Esophagus muscularis mucosa (tissue), 4 donors: ENCODE measurements around the gene FAM20A. TPM values are rescaled to one million over a fixed set of nuclear protein-coding genes. Genes with fewer than 3 reads are reported as not detected.
A peak's percentile ranks its signal among the peaks of the same experiment; 100 is the strongest.

Source experiments
- DNase-seq: peaks from one replicate; pipeline ENCODE4 v3.0.0-alpha.2; 2017; ENCODE audit errors: extremely low spot score
- H3K27ac ChIP-seq, 4 donors: fragments of 200-600 bp; sonication (generic); replicated peaks in 1 of 4; 1 replicate in 3 of 4; 2 replicates in 1 of 4; pipeline ENCODE4 v1.5.1; 2016 to 2019; ENCODE audit warnings: mild to moderate bottlenecking in 1 of 4
- H3K27me3 ChIP-seq, 4 donors: fragments of 200-600 bp; sonication (generic); one replicate each; pipeline versions ENCODE4 v1.5.1 to v1.6.0; 2016 to 2019
- H3K36me3 ChIP-seq, 4 donors: fragments of 200-600 bp; sonication (generic); one replicate each; pipeline ENCODE4 v1.5.1; 2016 to 2019
- H3K4me1 ChIP-seq, 4 donors: fragments of 200-600 bp; sonication (generic); one replicate each; pipeline ENCODE4 v1.5.1; 2016 to 2019
- H3K4me3 ChIP-seq, 4 donors: fragments of 200-600 bp; sonication (generic); 1 replicate in 2 of 4; 2 replicates in 2 of 4; pipeline ENCODE4 v1.5.1; 2016 to 2019; ENCODE audit warnings: mild to moderate bottlenecking in 4 of 4, moderate library complexity in 1 of 4
- H3K9me3 ChIP-seq, 4 donors: fragments of 200-600 bp; sonication (generic); 1 replicate in 3 of 4; 2 replicates in 1 of 4; pipeline ENCODE4 v1.5.1; 2016 to 2019
- CTCF ChIP-seq, 3 experiments: fragments of 200-600 bp in 2 of 3; fragments of 450-650 bp in 1 of 3; sonication (generic) in 2 of 3; IDR thresholded peaks; one replicate each; pipeline ENCODE4 v1.5.1; 2017 to 2019; ENCODE audit warnings: antibody characterized with exemption in 3 of 3, mild to moderate bottlenecking in 2 of 3, moderate library complexity in 1 of 3
- EP300 ChIP-seq: sonication (generic); formaldehyde crosslinking; IDR thresholded peaks from one replicate; pipeline ENCODE4 v1.6.1; 2017; ENCODE audit warnings: antibody characterized with exemption
- POLR2A ChIP-seq: fragments of 450-650 bp; IDR thresholded peaks from one replicate; pipeline ENCODE4 v1.6.1; 2017; ENCODE audit warnings: antibody characterized with exemption, moderate library complexity, mild to moderate bottlenecking, low read depth
- POLR2AphosphoS5 ChIP-seq, 2 donors: sonication (generic); formaldehyde crosslinking; IDR thresholded peaks; one replicate each; pipeline ENCODE4 v1.6.1; 2017; ENCODE audit warnings: antibody characterized with exemption in 2 of 2
- WGBS: methylation state at CpG from one replicate; pipeline ENCODE4 v1.1.5; 2018; 5-methylcytosine and 5-hydroxymethylcytosine counted together
- intact Hi-C: fragments of 100-400 bp; cut with DNase I; formaldehyde crosslinking; loops from one replicate; pipeline ENCODE4 v1.15.1; 2023
- total RNA-seq, 4 donors: library from RNA; depleted of rRNA; stranded (reverse); fragments of >200 nt; gene quantifications; one replicate each; pipeline versions ENCODE4 v1.1.0 to v1.2.1, GENCODE V29; 2016

Gene FAM20A
- total RNA-seq, 4 donors from 2014 or later: 1.7 to 21.2 (median 3.2) TPM

DNA sequence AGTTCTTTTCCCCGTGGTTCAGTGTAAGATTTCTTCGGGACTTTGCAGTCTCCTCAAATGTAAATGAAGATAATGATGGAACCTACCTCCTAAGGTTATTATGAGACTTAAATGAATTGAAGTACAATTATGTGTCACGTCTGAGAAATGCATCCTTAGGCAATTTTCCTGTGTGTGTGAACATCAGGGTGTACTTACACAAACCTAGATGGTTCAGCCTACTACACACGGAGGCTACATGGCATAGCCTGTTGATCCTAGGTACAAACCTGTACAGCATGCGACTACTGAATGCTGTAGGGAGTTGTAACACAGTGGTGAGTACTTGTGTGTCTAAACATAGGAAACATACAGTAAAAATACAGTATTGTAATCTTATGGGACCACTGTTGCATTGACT is 1.1 kb upstream of the FAM20A start:
- TF ChIP-seq POLR2AphosphoS5 (IDR thresholded peaks at IDR 0.05) (no peak), POLR2A (no peak), EP300 (no peak), CTCF (IDR thresholded peaks at IDR 0.05) (no peak)
- DNase-seq: peak; percentile 37
- Histone ChIP-seq H3K27ac (peak overlapping the region in 3 of 4 donors; percentile 49 to 68 (median 64)), H3K27me3 (peaks cover 5 to 39% (median 11%) of the 10 kb centered on the region in 4 donors), H3K36me3 (no peaks in the 10 kb centered on the region), H3K4me3 (no peak overlapping the region), H3K9me3 (peaks cover 0 to 8% (median 2%) of the 10 kb centered on the region in 4 donors), H3K4me1 (peaks cover 8 to 27% (median 21%) of the 10 kb centered on the region in 4 donors)
- 68% methylated on average over 5 of the region's 5 CpGs for WGBS
- intact Hi-C loops: no loop called here

DNA sequence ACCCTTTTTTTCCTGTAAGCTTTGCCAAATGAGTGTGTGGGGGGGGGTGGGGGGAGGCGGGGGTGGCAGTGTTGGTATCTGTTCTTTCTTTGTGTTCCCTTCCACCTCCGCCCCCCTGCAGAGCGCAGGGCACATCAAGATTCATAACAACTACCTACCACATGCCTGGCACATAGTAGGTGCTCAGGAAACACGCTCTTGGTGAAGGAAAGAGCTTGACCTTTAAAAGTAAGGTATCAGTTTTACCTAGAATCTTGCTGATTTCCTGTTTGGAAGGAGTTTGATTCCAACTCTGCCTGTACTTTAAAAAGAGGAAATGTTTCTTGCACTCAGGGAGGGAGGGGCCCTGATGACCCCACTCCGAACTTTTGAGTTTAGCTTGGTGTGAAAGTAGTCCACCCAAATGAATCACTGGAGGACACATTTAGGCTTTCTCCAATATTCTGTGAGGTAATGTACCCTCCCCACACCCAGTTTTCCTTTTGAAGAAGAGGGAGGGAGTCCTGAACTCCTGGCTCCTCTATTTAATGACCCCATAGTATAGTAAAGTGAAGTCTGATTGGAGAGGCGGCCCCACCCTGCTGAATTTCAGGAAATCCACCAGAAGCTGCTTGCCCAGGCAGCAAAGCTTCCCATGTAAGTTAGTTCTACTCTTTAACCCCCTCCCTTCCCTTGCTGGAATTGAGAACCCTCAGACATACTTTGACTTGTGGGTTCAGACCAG is 560 bp upstream of the FAM20A start:
- intact Hi-C loops: no loop called here
- Histone ChIP-seq H3K27me3 (peaks cover 5 to 39% (median 11%) of the 10 kb centered on the region in 4 donors), H3K27ac (peak overlapping the region; percentile 67 to 76 (median 70)), H3K36me3 (no peaks in the 10 kb centered on the region), H3K4me1 (peaks cover 8 to 27% (median 21%) of the 10 kb centered on the region in 4 donors), H3K4me3 (peak overlapping the region; percentile 57 to 62 (median 59)), H3K9me3 (peaks cover 0 to 2% (median 0%) of the 10 kb centered on the region in 4 donors)
- 47% methylated on average over 6 of the region's 6 CpGs for WGBS
- TF ChIP-seq CTCF (IDR thresholded peaks at IDR 0.05): no peak
- TF ChIP-seq POLR2A: no peak
- TF ChIP-seq EP300: no peak
- DNase-seq: peak; percentile 91

DNA sequence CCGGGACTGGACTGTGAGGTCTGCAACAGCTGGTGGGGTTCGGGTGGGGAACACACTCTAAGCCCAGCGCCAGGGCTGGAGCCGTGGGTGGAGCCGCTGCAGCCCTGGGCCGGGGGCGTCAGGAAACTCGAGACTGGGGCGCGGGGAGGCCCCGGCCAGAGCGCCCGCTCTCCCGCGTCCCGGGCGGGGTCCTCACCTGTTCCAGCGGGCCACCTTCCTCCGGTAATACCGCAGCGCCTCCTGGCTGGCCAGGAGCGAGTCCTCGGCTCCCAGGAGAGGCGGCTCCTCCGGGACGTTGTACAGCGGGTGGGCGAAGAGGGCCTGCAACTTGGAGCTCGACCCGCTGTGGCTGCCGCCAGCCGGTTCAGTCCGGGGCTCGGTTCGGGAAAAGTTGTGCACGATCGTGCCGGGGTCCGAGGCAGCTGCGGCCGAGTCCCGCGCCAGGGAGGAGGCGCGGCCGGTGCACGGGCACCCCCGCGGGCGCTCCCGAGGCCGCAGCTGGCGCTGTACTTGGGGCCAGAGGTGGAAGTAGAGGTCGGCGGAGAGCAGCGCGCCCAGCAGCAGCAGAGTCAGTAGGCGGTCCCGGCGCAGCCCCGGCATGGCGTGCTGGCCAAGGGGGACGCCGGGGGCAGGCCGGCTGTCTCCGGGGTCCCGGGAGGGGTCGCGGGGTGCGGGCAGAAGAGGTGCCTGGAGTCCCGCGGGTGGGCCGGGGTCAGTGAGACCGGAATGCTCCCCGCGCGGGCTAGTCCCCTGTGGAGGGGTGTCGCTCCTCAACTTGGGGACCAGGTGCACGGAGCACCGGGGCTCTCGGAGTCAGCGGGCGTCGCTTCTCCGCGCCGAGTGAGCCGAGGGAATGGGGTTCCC is 868 bp downstream of the FAM20A start:
- H3K9me3 ChIP-seq: no peaks in the 10 kb centered on the region
- DNase-seq: peak; percentile 88
- peak overlapping the region; percentile 57 to 62 (median 59) for H3K4me3 ChIP-seq
- peaks cover 5 to 39% (median 11%) of the 10 kb centered on the region in 4 donors for H3K27me3 ChIP-seq
- 5% methylated on average over 39 of the region's 88 CpGs for WGBS
- H3K4me1 ChIP-seq: peaks cover 13 to 30% (median 24%) of the 10 kb centered on the region in 4 donors
- peak overlapping the region; percentile 67 to 76 (median 70) for H3K27ac ChIP-seq
- intact Hi-C loops: no loop called here
- TF ChIP-seq POLR2AphosphoS5 (IDR thresholded peaks at IDR 0.05) (no peak), EP300 (no peak), CTCF (IDR thresholded peaks at IDR 0.05) (no peak), POLR2A (no peak)
- no peaks in the 10 kb centered on the region for H3K36me3 ChIP-seq

- Histone ChIP-seq H3K27me3 (peaks cover 5 to 40% (median 11%) of the 10 kb centered on the region in 4 donors), H3K9me3 (no peaks in the 10 kb centered on the region), H3K4me3 (peak overlapping the region; percentile 57 to 62 (median 59)), H3K36me3 (no peaks in the 10 kb centered on the region), H3K4me1 (peaks cover 13 to 37% (median 24%) of the 10 kb centered on the region in 4 donors), H3K27ac (peak overlapping the region; percentile 67 to 76 (median 70))
- TF ChIP-seq POLR2AphosphoS5 (IDR thresholded peaks at IDR 0.05): no peak
- no peak for TF ChIP-seq CTCF (IDR thresholded peaks at IDR 0.05)
- no peak for TF ChIP-seq POLR2A
- no peak for TF ChIP-seq EP300
- peak; percentile 80 for DNase-seq
- intact Hi-C loops: no loop called here
- WGBS: 57% methylated on average over 17 of the region's 18 CpGs
These were observed 1.6 kb downstream of the FAM20A start for GRCh38 chr17:68599552-68600066.
